Keratinocyte (primary cell): ENCODE results near the gene TAF6. TPM values are rescaled to one million over a fixed set of nuclear protein-coding genes. Genes with fewer than 3 reads are reported as not detected.

Experiments
- DNase-seq: peaks from one replicate; pipeline ENCODE4 v3.0.0-alpha.2; 2011; ENCODE audit warnings: low read depth, missing footprints, low spot score
- FAIRE-seq: peaks from 2 replicates; lab custom pipeline; 2011; peaks lifted over from hg19 to GRCh38; lab: Jason Lieb, UNC
- H2AFZ ChIP-seq: 2 replicates; pipeline ENCODE4 v1.6.0; 2012; ENCODE audit warnings: low read length, control low read depth, inconsistent platforms; ENCODE audit not compliant: control insufficient read depth
- H3K27ac ChIP-seq: 2 replicates; pipeline ENCODE4 v1.5.1; 2011; ENCODE audit warnings: low read length; ENCODE audit not compliant: control insufficient read depth, insufficient read depth
- H3K27me3 ChIP-seq: 3 replicates; pipeline ENCODE4 v1.6.0; 2011; ENCODE audit warnings: low read length; ENCODE audit not compliant: control insufficient read depth, insufficient read depth; ENCODE audit errors: extremely low read depth
- H3K36me3 ChIP-seq, 2 experiments: 2 replicates in 1 of 2; 3 replicates in 1 of 2; pipeline ENCODE4 v1.5.1; 2011; ENCODE audit warnings: low read length in 2 of 2, mild to moderate bottlenecking in 1 of 2; ENCODE audit not compliant: control insufficient read depth in 2 of 2, insufficient read depth in 2 of 2; ENCODE audit errors: extremely low read depth in 1 of 2
- H3K4me1 ChIP-seq: 3 replicates; pipeline ENCODE4 v1.5.1; 2011; ENCODE audit warnings: low read length; ENCODE audit not compliant: control insufficient read depth, insufficient read depth; ENCODE audit errors: extremely low read depth
- H3K4me2 ChIP-seq: 3 replicates; pipeline ENCODE4 v1.6.0; 2011; ENCODE audit warnings: low read depth, low read length; ENCODE audit not compliant: control insufficient read depth, insufficient read depth; ENCODE audit errors: extremely low read depth
- H3K4me3 ChIP-seq, 3 experiments: fragments of 200-600 bp in 1 of 3; sonication (generic) in 1 of 3; 2 replicates in 2 of 3; 3 replicates in 1 of 3; pipeline ENCODE4 v1.5.1; 2011 to 2016; ENCODE audit warnings: low read length in 3 of 3, mild to moderate bottlenecking in 3 of 3, control low read depth in 2 of 3, inconsistent platforms in 1 of 3, low read depth in 1 of 3, mixed read lengths in 1 of 3, mixed run types in 1 of 3, moderate library complexity in 1 of 3; ENCODE audit not compliant: control insufficient read depth in 2 of 3, insufficient read depth in 2 of 3; ENCODE audit errors: extremely low read depth in 1 of 3
- H3K79me2 ChIP-seq: 2 replicates; pipeline ENCODE4 v1.6.0; 2012; ENCODE audit warnings: low read length; ENCODE audit not compliant: control insufficient read depth, insufficient read depth
- H3K9ac ChIP-seq: 3 replicates; pipeline ENCODE4 v1.6.0; 2011; ENCODE audit warnings: low read length; ENCODE audit not compliant: control insufficient read depth, insufficient read depth; ENCODE audit errors: extremely low read depth
- H3K9me1 ChIP-seq: 3 replicates; pipeline ENCODE4 v1.6.0; 2011; ENCODE audit warnings: low read length; ENCODE audit not compliant: control insufficient read depth, insufficient read depth; ENCODE audit errors: extremely low read depth
- H3K9me3 ChIP-seq: 2 replicates; pipeline ENCODE4 v1.5.1; 2012; ENCODE audit warnings: low read depth, low read length; ENCODE audit not compliant: control insufficient read depth
- H4K20me1 ChIP-seq: 3 replicates; pipeline ENCODE4 v1.6.0; 2011; ENCODE audit warnings: low read length; ENCODE audit not compliant: control insufficient read depth, insufficient read depth; ENCODE audit errors: extremely low read depth
- EZH2 ChIP-seq: IDR thresholded peaks from one replicate; pipeline ENCODE4 v1.6.1; 2012; ENCODE audit warnings: inconsistent platforms, mild to moderate bottlenecking, low read length, moderate library complexity
- dilution Hi-C: fragments of 300-500 bp; cut with MboI; formaldehyde crosslinking; loops from one replicate; pipeline ENCODE4 v1.7.0; 2020; ENCODE audit warnings: low sequenced_read_pairs; ENCODE audit not compliant: extremely low pct_ligation_motif_present
- polyA plus RNA-seq, 5 experiments: library from polyadenylated mRNA; depleted of rRNA in 3 of 5; stranded (reverse) in 3 of 5; stranded (forward) in 1 of 5; unstranded in 1 of 5; fragments of >200 nt; gene quantifications; 1 replicate in 1 of 5; 2 replicates in 3 of 5; 3 replicates in 1 of 5; pipeline versions ENCODE4 v1.2.1 to v1.2.3, GENCODE V29; 2011 to 2012; ENCODE audit warnings: missing spikeins in 2 of 5, low read depth in 1 of 5, low replicate concordance in 1 of 5
- TF ChIP-seq, protein P1 (sequence below), 3 experiments: IDR thresholded peaks in 1 of 3; conservative IDR thresholded peaks in 1 of 3; optimal IDR thresholded peaks in 1 of 3; 2 replicates in 2 of 3; 3 replicates in 1 of 3; pipeline versions ENCODE3 to v1.5.1; 2011; ENCODE audit warnings: low read length in 3 of 3, mild to moderate bottlenecking in 3 of 3, moderate library complexity in 2 of 3, control low read depth in 1 of 3, inconsistent platforms in 1 of 3; ENCODE audit not compliant: insufficient read depth in 2 of 3; ENCODE audit errors: extremely low read depth in 1 of 3

The TAF6 gene
- polyA plus RNA-seq, 1 donor (not counting 4 experiments of a cell fraction or from before 2014, with no cell fraction given): 7.6 TPM

DNA sequence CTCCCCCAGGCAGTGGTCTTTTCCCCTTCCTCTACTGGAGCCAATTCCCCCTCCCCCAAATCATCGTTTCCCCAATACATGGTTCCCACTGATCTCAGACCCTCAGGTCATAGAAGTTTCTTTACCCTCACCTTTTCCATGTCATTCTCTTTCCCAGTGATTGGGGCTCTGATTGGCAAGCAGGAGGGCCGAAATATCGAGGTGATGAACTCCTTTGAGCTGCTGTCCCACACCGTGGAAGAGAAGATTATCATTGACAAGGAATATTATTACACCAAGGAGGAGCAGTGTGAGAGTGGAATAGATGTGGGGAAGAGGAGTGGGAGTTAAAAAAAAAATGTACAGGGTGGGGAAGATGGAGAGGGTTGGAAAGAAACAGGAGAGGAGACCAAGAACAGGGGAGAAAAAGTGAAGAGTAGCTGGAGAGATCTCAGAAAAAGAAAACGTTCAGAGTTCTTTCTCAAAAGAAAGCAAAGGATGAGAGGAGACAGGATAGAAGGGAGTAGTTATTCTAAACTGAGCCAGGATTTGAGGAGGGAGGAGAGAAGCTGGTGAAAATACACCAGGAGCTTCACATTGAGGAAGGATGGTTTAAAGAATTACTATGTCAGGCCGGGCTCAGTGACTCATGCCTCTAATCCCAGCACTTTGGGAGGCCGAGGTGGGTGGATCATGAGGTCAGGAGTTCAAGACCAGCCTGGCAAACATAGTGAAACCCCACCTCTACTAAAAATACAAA, 29.5 kb downstream of the TAF6 start:
- Histone ChIP-seq H3K27ac (peak overlapping the region; percentile 85), H3K4me1 (peaks cover 27% of the 10 kb centered on the region), H3K9ac (peak overlapping the region; percentile 90), H2AFZ (peak overlapping the region; percentile 90), H4K20me1 (no peaks in the 10 kb centered on the region), H3K9me3 (no peaks in the 10 kb centered on the region), H3K4me2 (peak overlapping the region; percentile 82), H3K4me3 (peak overlapping the region; percentile 84 to 95 (median 89)), H3K27me3 (no peaks in the 10 kb centered on the region), H3K79me2 (peaks cover 19% of the 10 kb centered on the region), H3K9me1 (no peaks in the 10 kb centered on the region), H3K36me3 (peaks cover 30 to 39% of the 10 kb centered on the region in 2 experiments)
- dilution Hi-C loops: no loop called here
- DNase-seq: no peak
- FAIRE-seq: no peak
- TF ChIP-seq EZH2: no peak
- TF ChIP-seq, protein P1, sequence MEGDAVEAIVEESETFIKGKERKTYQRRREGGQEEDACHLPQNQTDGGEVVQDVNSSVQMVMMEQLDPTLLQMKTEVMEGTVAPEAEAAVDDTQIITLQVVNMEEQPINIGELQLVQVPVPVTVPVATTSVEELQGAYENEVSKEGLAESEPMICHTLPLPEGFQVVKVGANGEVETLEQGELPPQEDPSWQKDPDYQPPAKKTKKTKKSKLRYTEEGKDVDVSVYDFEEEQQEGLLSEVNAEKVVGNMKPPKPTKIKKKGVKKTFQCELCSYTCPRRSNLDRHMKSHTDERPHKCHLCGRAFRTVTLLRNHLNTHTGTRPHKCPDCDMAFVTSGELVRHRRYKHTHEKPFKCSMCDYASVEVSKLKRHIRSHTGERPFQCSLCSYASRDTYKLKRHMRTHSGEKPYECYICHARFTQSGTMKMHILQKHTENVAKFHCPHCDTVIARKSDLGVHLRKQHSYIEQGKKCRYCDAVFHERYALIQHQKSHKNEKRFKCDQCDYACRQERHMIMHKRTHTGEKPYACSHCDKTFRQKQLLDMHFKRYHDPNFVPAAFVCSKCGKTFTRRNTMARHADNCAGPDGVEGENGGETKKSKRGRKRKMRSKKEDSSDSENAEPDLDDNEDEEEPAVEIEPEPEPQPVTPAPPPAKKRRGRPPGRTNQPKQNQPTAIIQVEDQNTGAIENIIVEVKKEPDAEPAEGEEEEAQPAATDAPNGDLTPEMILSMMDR (optimal IDR thresholded peaks at IDR 0.05 in 1 of 3, IDR thresholded peaks at IDR 0.05 in 1 of 3, conservative IDR thresholded peaks at IDR 0.05 in 1 of 3; ENCODE audit: extremely low read depth in 1 of 3, insufficient read depth in 2 of 3, low read length in 3 of 3): no peak

DNA sequence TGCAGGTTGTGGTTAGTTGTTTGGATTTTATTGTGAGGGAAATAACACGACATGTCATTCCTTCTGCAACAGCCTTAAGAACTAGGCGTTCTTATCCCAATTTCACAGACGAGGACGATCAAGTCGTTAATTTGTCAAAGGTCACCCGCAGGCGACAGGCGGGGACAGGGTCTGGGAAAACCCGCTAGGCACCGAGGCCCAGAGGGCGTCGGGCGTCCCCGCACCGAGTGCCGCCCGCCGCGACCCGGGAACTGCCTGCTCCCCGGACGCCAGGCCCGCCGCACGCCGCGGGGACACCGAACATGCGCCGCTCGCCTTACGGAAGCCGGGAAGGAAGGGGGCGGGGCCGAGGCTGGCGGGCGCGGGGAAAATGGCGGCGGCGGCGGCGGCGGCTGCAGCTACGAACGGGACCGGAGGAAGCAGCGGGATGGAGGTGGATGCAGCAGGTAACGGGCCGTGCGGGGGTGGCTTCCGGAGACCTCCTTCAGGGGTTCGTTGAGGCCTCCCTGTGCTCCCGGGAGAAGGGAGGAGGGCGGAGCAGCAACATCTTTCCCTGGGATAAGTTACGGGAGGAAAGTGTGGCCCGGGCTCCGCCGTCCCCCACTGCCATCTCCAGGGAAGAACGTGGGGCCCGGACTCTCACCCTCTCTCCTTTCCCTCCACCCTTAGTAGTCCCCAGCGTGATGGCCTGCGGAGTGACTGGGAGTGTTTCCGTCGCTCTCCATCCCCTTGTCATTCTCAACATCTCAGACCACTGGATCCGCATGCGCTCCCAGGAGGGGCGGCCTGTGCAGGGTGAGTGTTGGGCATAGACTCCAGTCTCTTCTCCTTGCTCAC, 30.3 kb downstream of the TAF6 start, which contains the start of gene COPS6:
TSS of gene COPS6 (plus strand) at position 349 of the 837 bp plus-strand sequence. CDS start at position 371, 22 bp downstream.
- Histone ChIP-seq H3K9me1 (no peaks in the 10 kb centered on the region), H3K4me1 (peaks cover 27% of the 10 kb centered on the region), H4K20me1 (no peaks in the 10 kb centered on the region), H3K4me3 (peak within 1 kb of the TSS; percentile 84 to 95 (median 89)), H2AFZ (peak within 1 kb of the TSS; percentile 90), H3K9me3 (no peaks in the 10 kb centered on the region), H3K79me2 (peaks cover 17% of the 10 kb centered on the region), H3K27me3 (no peaks in the 10 kb centered on the region), H3K4me2 (peak within 1 kb of the TSS; percentile 82), H3K27ac (peak within 1 kb of the TSS; percentile 85), H3K36me3 (peaks cover 28 to 33% of the 10 kb centered on the region in 2 experiments), H3K9ac (peak within 1 kb of the TSS; percentile 90)
- TF ChIP-seq, protein P1 (optimal IDR thresholded peaks at IDR 0.05 in 1 of 3, IDR thresholded peaks at IDR 0.05 in 1 of 3, conservative IDR thresholded peaks at IDR 0.05 in 1 of 3; ENCODE audit: extremely low read depth in 1 of 3, insufficient read depth in 2 of 3, low read length in 3 of 3): no peak
- no peak for TF ChIP-seq EZH2
- DNase-seq (no peak), FAIRE-seq (no peak)
- dilution Hi-C loops: no loop called here
